GM18502 (cell line): ENCODE data around the gene UBE3B.

ENCODE experiments used
- ATAC-seq: cut with Tn5 transposase; IDR thresholded peaks from one replicate; pipeline ENCODE4 v1.9.1; 2021; ENCODE audit warnings: mild to moderate bottlenecking; ENCODE audit not compliant: unreplicated experiment, poor library complexity

UBE3B gene

DNA sequence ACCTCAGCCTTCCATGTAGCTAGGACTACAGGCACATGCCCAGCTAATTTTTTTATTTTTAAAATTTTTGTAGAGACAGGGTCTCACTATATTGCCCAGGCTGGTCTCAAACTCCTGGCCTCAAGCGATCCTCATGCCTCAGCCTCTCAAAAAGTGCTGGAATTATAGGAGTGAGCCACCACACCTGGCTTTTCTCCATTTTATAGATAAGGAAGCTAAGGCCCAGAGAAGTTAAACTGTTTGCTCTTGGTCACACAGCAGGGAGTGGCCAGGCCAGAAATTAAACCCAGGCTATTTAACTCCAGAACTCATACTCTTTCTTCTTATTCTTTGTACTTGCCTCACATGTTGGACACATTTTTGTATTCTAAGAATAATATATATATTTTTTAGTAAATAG, 16.5 kb downstream of the UBE3B start:
- no peak for ATAC-seq

DNA sequence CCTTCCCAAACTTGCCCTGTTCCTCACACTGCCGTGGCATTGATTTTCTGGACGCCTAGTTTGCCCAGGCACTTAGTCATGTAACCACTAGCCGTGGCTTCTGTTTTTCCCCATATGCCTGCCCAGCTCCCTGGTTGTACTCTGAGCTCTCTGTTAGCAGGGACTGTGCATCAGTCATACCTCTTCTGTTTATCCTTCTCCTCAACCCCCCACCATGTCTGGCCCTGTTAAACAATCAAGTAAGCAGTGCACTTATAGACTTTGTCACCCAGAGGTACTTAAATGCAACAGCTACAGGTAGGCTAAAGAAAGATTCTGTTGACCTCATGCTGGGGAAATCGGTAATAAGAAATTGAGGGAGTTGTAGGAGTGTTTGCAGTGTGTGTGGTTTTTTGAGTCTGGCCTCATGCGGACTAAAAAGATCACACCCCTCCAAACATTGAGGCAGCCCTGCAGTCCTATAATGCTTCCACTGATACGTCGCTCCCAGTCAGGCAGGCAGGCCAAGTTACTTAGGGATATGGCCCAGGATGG, 17.0 kb downstream of the UBE3B start:
- ATAC-seq = no peak

DNA sequence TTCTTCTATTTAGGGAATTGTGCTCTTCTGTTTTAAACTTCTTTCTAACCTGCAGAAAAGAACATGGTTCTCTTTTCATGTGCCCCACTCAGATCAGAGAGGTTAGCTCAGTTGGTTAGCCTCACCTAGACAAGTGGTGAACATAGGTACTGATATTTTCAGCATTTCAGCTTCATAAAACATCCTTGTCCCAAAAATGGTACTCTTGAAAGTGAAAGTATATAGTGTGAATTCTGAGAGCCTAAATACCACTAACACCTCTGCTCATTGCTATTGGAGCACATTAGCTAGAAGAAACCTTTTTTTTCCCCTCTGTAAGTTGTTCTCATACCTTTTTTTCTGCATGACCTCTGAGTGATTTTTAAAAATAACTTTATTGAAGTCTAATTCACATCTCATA, 17.6 kb downstream of the UBE3B start:
- no peak for ATAC-seq

- ATAC-seq = no peak
Measured at GRCh38 chr12:109496306-109496705, 18.9 kb downstream of the UBE3B start.

GRCh38 chr12:109497675-109498074, 20.2 kb downstream of the UBE3B start:
- no peak for ATAC-seq

DNA sequence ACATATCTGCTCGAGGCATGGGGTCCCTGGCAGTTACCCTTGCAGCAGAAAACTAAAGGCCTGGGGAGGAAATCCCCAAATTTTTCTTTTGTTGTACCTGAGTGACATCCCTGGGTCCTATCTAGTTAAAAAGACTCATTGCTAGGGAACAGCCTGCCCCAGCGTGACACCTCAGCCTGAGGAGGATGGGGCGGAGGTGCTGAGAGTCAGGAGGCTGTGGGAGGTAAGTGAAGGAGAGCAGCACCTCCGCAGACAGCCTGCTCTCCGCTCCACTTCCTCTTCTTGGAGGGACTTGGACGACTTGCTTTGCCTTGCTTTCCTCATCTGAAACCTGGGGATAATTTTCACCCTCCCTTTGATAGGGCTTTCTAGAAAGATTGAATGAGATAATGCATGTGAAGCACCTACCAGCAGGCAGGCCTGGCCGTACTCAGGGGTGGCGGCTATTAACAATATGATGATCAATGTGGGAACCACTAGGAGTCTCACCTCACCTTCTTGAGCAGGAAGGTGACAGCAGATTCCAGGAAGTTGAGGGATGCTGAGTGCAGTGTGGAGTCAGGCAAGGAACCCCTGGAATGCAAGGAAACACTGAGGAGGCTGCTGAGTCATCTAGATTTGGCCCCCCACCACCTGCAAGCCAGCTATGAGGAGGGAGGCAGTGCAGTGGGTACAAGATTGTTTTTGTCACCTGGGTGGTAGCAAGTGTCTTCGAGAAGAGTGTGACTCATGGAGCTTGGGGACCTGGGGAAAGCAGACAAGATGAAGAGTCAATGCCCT, 23.2 kb downstream of the UBE3B start:
- ATAC-seq = no peak

- ATAC-seq = no peak
Measured at GRCh38 chr12:109501299-109501698, 23.9 kb downstream of the UBE3B start.

- ATAC-seq = no peak
Measured at GRCh38 chr12:109502332-109502731, 24.9 kb downstream of the UBE3B start.

- no peak for ATAC-seq
Measured at GRCh38 chr12:109503611-109504010, 26.2 kb downstream of the UBE3B start.

GRCh38 chr12:109504068-109504467, 26.6 kb downstream of the UBE3B start:
- no peak for ATAC-seq

GRCh38 chr12:109510196-109510595, 32.8 kb downstream of the UBE3B start:
- ATAC-seq = no peak

- ATAC-seq = no peak
Measured at GRCh38 chr12:109512608-109513007, 35.2 kb downstream of the UBE3B start.

DNA sequence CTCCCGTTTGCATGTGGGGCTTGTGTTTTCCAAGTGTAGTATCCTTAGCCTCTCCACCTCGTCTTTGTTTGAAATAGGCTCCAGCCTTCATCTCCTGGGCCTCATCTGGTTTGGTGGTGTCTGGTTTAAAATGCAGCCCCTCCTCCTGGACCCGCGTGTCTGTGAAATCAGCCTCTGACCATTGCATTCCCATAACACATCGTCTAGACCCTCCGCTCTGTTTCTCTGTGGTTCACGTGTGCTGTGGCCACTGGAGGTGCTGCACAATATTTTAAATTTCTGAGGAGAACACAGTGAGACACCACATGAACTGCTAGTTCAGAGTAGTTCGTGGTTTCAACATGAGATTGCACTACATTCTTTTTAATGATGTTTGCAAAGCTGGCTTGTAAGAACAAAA, 35.6 kb downstream of the UBE3B start:
- no peak for ATAC-seq

GRCh38 chr12:109513977-109514376, 36.5 kb downstream of the UBE3B start:
- no peak for ATAC-seq

DNA sequence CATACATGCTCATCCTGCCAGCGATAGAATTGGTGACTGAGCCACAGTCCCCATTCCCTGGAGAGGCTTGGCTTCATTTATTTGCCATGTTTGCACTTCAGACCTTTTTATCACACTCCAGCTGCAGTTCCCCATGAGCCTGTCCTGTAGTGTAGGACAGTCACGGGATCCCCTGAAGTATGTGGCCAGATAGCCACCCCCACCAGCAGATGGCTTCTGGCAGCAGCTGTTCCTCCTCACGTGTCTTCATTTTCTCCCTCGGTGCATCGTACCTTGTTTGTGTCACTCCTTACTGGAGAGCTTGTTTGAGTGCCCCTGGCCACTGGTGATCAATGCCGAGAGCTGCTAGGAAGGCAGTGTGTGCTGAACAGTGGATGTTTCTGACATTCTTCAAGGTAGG, 40.2 kb downstream of the UBE3B start:
- no peak for ATAC-seq

- ATAC-seq = no peak
Measured at GRCh38 chr12:109518820-109519665, 41.6 kb downstream of the UBE3B start.

GRCh38 chr12:109519787-109520186, 42.4 kb downstream of the UBE3B start:
- ATAC-seq = no peak

GRCh38 chr12:109521831-109522230, 44.4 kb downstream of the UBE3B start:
- ATAC-seq = no peak

GRCh38 chr12:109523071-109523470, 45.6 kb downstream of the UBE3B start:
- no peak for ATAC-seq

GRCh38 chr12:109523504-109523903, 46.1 kb downstream of the UBE3B start:
- ATAC-seq = no peak
